Endodermal cell (in vitro differentiated cells): ENCODE measurements around the gene BORCS8. TPM values are rescaled to one million over a fixed set of nuclear protein-coding genes. Genes with fewer than 3 reads are reported as not detected.

Experiments used
- DNase-seq: peaks from one replicate; pipeline ENCODE4 v3.0.0-alpha.2; 2017
- H3K27ac ChIP-seq: 2 replicates; pipeline ENCODE4 v1.5.1; 2013; ENCODE audit warnings: mild to moderate bottlenecking, low read depth, low read length, moderate library complexity
- H3K27me3 ChIP-seq: 2 replicates; pipeline ENCODE4 v1.6.1; 2013; ENCODE audit warnings: mild to moderate bottlenecking, low read length, moderate library complexity; ENCODE audit not compliant: insufficient read depth, control insufficient read depth, poor library complexity, severe bottlenecking
- H3K36me3 ChIP-seq: 2 replicates; pipeline ENCODE4 v1.7.0; 2013; ENCODE audit warnings: mild to moderate bottlenecking, low read length, moderate library complexity; ENCODE audit not compliant: control insufficient read depth, insufficient read depth
- H3K4me1 ChIP-seq: one replicate; pipeline ENCODE4 v1.7.0; 2013; ENCODE audit warnings: low read length; ENCODE audit not compliant: control insufficient read depth, insufficient read depth
- H3K4me3 ChIP-seq: 2 replicates; pipeline ENCODE4 v1.5.1; 2013; ENCODE audit warnings: mild to moderate bottlenecking, low read length, moderate library complexity
- H3K9ac ChIP-seq: 2 replicates; pipeline ENCODE4 v1.6.1; 2013; ENCODE audit warnings: mild to moderate bottlenecking, low read length, moderate library complexity; ENCODE audit not compliant: poor library complexity, severe bottlenecking; ENCODE audit errors: extremely low read depth
- H3K9me3 ChIP-seq: 2 replicates; pipeline ENCODE4 v1.6.1; 2013; ENCODE audit warnings: mild to moderate bottlenecking, low read length, moderate library complexity; ENCODE audit not compliant: control insufficient read depth
- H3K27ac Mint-ChIP-seq: 2 replicates; pipeline ENCODE4 v1.8.0; 2020; ENCODE audit warnings: mixed read lengths
- H3K27me3 Mint-ChIP-seq: 2 replicates; pipeline ENCODE4 v1.8.0; 2021; ENCODE audit warnings: mild to moderate bottlenecking, mixed read lengths; ENCODE audit not compliant: insufficient read depth
- H3K36me3 Mint-ChIP-seq: 2 replicates; pipeline ENCODE4 v1.8.0; 2020; ENCODE audit warnings: low read depth, mixed read lengths
- H3K4me1 Mint-ChIP-seq: 2 replicates; pipeline ENCODE4 v1.8.0; 2020; ENCODE audit warnings: mixed read lengths
- H3K4me3 Mint-ChIP-seq: 2 replicates; pipeline ENCODE4 v1.8.0; 2020; ENCODE audit warnings: mild to moderate bottlenecking, moderate library complexity, mixed read lengths
- H3K9me3 Mint-ChIP-seq: 2 replicates; pipeline ENCODE4 v1.8.0; 2020; ENCODE audit warnings: mild to moderate bottlenecking, mixed read lengths
- WGBS, 2 experiments: methylation state at CpG; one replicate each; pipeline versions ENCODE4 v1.1.5 to v1.1.7; 2013; ENCODE audit warnings: missing lambda C conversion rate in 2 of 2, mixed read lengths in 1 of 2; ENCODE audit not compliant: insufficient coverage in 1 of 2, insufficient read length in 1 of 2; 5-methylcytosine and 5-hydroxymethylcytosine counted together
- total RNA-seq, 2 donors: library from RNA; stranded (reverse); fragmentation: NEBNext Ultra II Directional in 1 of 2; extraction: Animal tissue kit (Norgen Biotek cat#: 25700) in 1 of 2; gene quantifications; 2 replicates in 1 of 2; 3 replicates in 1 of 2; pipeline ENCODE4 v1.2.1, GENCODE V29; 2021
- TF ChIP-seq, protein P1 (sequence below): fragments of 200-600 bp; sonication (generic); conservative IDR thresholded peaks from 2 replicates; pipeline ENCODE4 v1.5.0; 2021; ENCODE audit warnings: antibody characterized with exemption, mild to moderate bottlenecking

Gene BORCS8
- total RNA-seq, 2 donors from 2014 or later: 22.6 to 34.3 TPM

DNA sequence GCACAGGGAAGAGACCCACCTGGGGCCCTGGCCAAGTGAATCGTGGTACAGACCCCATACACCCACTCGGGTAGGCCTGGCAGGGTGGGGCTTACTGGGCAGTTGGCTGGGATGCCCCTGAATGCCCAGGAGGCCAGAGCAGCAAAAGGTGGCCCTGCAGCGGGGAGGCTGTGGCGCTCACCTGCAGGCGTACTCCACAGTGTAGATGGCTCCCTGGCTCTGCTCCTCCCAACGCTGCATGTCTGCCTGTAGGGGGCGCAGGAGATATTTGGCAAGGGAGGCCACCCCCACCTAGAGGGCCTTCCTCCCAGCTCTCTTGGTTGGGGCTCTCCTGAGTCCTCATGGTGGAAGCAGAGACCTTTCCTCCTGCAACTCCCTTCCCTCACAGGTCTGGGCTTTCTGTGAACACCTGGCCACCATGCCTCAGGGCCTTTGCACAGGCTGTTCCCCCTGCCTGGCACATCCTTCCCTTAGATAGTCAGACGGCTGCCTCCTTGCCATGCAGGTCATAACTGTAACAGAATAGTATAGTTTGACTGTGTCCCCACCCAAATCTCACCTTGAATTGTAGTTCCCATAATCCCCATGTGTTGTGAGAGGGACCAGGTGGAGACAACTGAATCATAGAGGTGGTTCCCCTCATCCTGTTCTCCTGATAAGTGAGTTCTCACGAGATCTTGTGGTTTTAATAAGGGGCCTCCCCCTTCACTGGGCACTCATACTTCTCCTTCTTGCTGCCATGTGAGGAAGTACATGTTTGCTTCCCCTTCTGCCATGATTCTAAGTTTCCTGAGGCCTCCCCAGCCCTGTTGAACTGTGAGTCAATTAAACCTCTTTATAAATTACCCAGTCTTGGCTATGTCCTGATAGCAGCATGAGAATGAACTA lies 5.9 kb downstream of the BORCS8 start:
- Histone ChIP-seq H3K4me3 (no peak overlapping the region), H3K27ac (no peak overlapping the region), H3K27me3 (no peaks in the 10 kb centered on the region), H3K9me3 (no peaks in the 10 kb centered on the region), H3K4me1 (no peaks in the 10 kb centered on the region), H3K9ac (no peak overlapping the region), H3K36me3 (peaks cover 13% of the 10 kb centered on the region)
- Mint-ChIP-seq H3K27ac (peak overlapping the region; percentile 85), H3K27me3 (no peaks in the 10 kb centered on the region), H3K4me3 (no peak overlapping the region), H3K9me3 (no peaks in the 10 kb centered on the region), H3K4me1 (no peaks in the 10 kb centered on the region), H3K36me3 (peaks cover 40% of the 10 kb centered on the region)
- DNase-seq: peak; percentile 96
- TF ChIP-seq, protein P1, sequence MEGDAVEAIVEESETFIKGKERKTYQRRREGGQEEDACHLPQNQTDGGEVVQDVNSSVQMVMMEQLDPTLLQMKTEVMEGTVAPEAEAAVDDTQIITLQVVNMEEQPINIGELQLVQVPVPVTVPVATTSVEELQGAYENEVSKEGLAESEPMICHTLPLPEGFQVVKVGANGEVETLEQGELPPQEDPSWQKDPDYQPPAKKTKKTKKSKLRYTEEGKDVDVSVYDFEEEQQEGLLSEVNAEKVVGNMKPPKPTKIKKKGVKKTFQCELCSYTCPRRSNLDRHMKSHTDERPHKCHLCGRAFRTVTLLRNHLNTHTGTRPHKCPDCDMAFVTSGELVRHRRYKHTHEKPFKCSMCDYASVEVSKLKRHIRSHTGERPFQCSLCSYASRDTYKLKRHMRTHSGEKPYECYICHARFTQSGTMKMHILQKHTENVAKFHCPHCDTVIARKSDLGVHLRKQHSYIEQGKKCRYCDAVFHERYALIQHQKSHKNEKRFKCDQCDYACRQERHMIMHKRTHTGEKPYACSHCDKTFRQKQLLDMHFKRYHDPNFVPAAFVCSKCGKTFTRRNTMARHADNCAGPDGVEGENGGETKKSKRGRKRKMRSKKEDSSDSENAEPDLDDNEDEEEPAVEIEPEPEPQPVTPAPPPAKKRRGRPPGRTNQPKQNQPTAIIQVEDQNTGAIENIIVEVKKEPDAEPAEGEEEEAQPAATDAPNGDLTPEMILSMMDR: peak; percentile 95
- WGBS, 2 experiments: 71 to 83% methylated on average over 2 to 9 of the region's 9 CpGs

- H3K27me3 Mint-ChIP-seq: no peaks in the 10 kb centered on the region
- no peak overlapping the region for H3K4me3 ChIP-seq
- H3K36me3 ChIP-seq: peaks cover 19% of the 10 kb centered on the region
- H3K36me3 Mint-ChIP-seq: peaks cover 45% of the 10 kb centered on the region
- H3K4me1 ChIP-seq: no peaks in the 10 kb centered on the region
- TF ChIP-seq, protein P1: no peak
- no peak overlapping the region for H3K4me3 Mint-ChIP-seq
- no peak overlapping the region for H3K9ac ChIP-seq
- WGBS, 2 experiments: 92 to 95% methylated on average over 8 to 9 of the region's 9 CpGs
- DNase-seq: no peak
- no peaks in the 10 kb centered on the region for H3K4me1 Mint-ChIP-seq
- no peaks in the 10 kb centered on the region for H3K27me3 ChIP-seq
- no peaks in the 10 kb centered on the region for H3K9me3 ChIP-seq
- peak overlapping the region; percentile 20 for H3K27ac Mint-ChIP-seq
- H3K9me3 Mint-ChIP-seq: no peaks in the 10 kb centered on the region
- no peak overlapping the region for H3K27ac ChIP-seq
Measured at GRCh38 chr19:19181488-19181998, 10.4 kb downstream of the BORCS8 start.

- no peak overlapping the region for H3K4me3 ChIP-seq
- no peak overlapping the region for H3K4me3 Mint-ChIP-seq
- H3K9ac ChIP-seq: no peak overlapping the region
- WGBS, 2 experiments: 94 to 96% methylated on average over 12 to 17 of the region's 17 CpGs
- H3K27me3 ChIP-seq: no peaks in the 10 kb centered on the region
- no peak overlapping the region for H3K27ac Mint-ChIP-seq
- H3K9me3 Mint-ChIP-seq: no peaks in the 10 kb centered on the region
- TF ChIP-seq, protein P1: no peak
- peaks cover 3% of the 10 kb centered on the region for H3K4me1 Mint-ChIP-seq
- H3K36me3 Mint-ChIP-seq: peaks cover 40% of the 10 kb centered on the region
- no peak for DNase-seq
- no peak overlapping the region for H3K27ac ChIP-seq
- no peaks in the 10 kb centered on the region for H3K4me1 ChIP-seq
- H3K27me3 Mint-ChIP-seq: no peaks in the 10 kb centered on the region
- no peaks in the 10 kb centered on the region for H3K9me3 ChIP-seq
- H3K36me3 ChIP-seq: peaks cover 13% of the 10 kb centered on the region
Measured at GRCh38 chr19:19179548-19180441, 12.2 kb downstream of the BORCS8 start.
